GM21367 (cell line): Measurements from ENCODE around the gene NRXN3.

ENCODE experiments used
- ATAC-seq: cut with Tn5 transposase; IDR thresholded peaks from one replicate; pipeline ENCODE4 v1.9.1; 2021; ENCODE audit not compliant: unreplicated experiment

Gene NRXN3

GRCh38 chr14:78614593-78614992 is 444.4 kb downstream of the NRXN3 start:
- ATAC-seq = no peak

- no peak for ATAC-seq
These were observed 447.6 kb downstream of the NRXN3 start for GRCh38 chr14:78617735-78618134.

DNA sequence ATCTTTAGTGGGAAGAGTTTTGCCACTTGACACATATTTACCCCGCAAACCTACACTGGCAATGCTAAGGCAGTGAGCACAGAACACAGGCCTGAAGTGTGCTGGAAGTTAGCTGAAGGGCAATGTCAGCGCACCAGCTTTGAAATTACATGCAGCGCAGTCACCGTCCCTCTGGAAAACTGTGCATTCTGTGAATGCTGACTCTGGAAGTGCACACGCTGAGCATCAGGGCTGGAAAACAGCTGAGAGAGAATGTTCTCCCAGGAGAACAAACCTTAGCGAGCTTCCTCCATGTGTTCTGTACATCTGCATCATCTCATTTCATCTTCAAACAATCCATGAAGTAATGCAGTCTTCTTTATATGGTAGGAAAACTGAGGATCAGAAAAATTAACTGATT is 448.2 kb downstream of the NRXN3 start:
- no peak for ATAC-seq

DNA sequence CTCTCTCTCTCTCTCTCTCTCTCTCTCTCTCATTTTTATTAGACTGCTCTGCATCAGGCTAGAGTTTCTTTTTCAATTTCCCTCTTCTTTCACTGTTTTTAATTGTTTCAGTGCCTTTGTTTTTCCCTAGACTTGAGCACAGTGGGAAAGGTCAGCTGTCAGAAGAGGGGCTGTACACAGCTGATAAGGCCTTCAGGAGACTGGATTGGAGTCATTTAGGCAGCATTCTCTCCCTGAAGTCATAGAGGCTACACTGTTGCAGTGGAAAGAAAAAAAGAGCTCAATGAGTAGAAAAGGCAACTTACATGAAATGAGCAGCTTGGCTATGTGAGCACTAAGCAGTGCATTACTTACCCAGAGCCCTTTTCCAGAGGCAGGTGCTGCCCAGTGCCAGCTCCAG is 456.9 kb downstream of the NRXN3 start:
- ATAC-seq = no peak

DNA sequence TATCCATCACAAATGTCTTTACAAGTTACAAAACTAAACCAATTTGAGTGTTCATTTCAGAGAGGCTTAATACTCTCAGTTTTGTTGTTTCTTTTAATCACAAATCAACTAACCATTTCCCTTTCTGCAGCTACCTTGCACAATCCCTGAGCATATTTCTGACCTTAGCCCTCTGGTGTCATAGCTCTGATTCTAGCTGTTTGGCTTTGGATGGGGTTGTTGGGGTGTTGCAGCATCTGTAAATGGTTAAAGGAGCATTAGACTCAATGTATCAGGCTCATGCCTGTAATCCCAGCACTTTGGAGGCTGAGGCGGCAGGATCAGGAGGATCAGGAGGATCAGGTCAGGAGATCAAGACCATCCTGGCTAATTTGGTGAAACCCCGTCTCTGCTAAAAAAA is 461.4 kb downstream of the NRXN3 start:
- no peak for ATAC-seq

GRCh38 chr14:78633752-78634151 is 463.6 kb downstream of the NRXN3 start:
- no peak for ATAC-seq

- no peak for ATAC-seq
These were observed 467.3 kb downstream of the NRXN3 start for GRCh38 chr14:78637489-78637888.

DNA sequence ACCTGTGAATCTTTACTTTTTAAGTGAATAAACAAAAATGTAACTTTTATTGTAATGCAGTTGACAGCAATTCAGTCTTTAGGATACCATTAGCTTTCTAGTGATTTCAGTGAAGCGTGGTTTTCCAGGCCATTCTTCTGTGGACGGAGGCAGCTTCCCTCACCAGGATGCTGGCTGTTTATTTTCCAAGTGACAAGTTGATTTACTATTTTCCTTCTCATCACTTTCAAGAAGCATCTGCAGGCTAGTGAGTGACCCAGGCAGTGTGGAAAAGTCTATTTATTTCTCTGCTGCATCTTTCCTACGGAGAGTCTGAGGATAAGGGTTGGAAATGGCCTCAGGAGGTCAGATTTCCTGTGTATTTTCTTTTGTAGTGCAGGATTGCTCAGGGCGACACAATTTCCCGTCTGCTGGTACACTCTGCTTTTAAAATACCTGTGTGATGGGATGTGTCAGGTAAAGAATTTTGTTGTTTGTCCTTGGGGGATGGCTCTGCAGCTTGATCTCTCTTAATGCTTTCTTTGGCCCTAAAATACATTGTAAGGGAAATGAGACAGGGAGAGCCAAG is 467.8 kb downstream of the NRXN3 start:
- no peak for ATAC-seq

DNA sequence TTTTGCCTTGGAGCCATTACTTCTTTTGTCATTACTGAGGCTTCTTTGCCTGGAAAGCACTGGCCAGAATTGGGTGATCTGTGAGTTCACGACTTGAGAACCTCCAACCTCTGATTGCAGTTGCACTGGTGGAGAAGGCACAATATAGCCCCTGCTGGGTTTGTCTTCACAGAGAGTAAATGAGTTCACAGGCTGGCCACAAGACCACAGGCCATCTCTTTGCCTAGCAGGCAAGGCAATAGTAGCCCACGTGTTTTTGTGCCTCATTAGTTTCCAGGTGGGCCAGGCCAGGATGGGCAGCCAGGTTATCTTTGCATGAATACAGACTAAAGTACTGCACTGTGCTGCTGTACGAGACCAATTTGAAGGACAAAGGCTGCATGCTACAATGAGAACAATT is 468.8 kb downstream of the NRXN3 start:
- ATAC-seq = no peak

DNA sequence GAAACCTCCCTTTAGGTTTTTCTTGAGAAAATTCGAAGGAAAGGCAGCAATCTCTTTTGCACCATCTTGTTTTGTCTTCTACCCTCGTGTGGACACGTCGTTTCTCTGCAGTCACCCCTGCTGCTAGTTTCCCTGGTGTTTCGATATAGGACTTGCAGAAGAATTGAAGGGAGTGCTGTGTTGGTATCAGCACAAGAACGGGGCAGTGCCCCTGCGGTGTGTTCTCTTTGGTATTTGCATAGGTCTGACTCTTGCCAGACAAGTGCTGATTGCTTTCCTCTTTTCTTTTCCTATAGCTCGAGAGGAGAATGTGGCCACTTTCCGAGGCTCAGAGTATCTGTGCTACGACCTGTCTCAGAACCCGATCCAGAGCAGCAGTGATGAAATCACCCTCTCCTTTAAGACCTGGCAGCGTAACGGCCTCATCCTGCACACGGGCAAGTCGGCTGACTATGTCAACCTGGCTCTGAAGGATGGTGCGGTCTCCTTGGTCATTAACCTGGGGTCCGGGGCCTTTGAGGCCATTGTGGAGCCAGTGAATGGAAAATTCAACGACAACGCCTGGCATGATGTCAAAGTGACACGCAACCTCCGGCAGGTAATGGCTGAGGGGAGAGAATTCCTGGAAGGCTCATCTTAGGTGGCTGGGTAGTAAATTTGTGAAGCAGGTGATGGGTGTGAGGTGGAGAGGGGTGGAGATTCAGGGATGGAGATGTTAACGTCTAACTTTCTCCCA is 474.8 kb downstream of the NRXN3 start:
- ATAC-seq = no peak

- ATAC-seq = no peak
These were observed 482.6 kb downstream of the NRXN3 start for GRCh38 chr14:78652727-78653126.

- no peak for ATAC-seq
These were observed 483.0 kb downstream of the NRXN3 start for GRCh38 chr14:78653173-78653572.

DNA sequence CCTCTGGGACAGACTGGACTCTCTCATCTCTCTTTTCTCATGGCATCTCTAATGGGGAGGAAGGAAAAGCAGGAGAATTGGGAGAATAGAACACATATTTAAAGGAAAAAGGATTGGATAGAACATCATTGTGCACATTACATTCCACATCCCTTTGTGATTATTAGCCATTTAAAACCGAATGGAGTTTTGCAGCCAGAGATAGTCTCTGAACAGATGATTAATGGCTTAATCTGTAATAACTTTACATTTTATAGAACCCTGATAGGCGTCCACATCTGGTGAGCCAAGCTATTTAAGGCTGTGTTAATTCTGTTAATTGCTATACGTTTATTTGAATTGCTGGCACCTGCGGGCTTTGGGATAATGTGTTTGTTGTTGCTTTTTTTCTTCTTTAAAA is 487.3 kb downstream of the NRXN3 start:
- ATAC-seq = no peak

DNA sequence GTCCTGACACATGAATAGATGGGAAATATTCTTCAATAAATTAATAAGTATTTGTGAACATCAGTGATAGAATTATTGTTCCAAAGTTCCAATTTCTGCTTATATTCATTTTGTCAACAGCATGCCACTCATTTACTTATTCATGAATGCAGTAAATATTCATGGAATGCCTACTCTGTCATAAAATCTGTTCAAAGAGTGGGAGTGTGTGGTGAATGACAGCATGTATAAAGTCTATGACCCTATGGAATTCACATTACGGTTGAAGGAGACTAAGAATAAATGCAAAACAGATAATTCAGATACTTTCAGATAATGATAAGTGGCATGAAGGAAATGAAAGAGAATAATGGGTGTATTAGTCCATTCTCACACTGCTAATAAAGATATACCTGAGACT is 494.7 kb downstream of the NRXN3 start:
- ATAC-seq = no peak

DNA sequence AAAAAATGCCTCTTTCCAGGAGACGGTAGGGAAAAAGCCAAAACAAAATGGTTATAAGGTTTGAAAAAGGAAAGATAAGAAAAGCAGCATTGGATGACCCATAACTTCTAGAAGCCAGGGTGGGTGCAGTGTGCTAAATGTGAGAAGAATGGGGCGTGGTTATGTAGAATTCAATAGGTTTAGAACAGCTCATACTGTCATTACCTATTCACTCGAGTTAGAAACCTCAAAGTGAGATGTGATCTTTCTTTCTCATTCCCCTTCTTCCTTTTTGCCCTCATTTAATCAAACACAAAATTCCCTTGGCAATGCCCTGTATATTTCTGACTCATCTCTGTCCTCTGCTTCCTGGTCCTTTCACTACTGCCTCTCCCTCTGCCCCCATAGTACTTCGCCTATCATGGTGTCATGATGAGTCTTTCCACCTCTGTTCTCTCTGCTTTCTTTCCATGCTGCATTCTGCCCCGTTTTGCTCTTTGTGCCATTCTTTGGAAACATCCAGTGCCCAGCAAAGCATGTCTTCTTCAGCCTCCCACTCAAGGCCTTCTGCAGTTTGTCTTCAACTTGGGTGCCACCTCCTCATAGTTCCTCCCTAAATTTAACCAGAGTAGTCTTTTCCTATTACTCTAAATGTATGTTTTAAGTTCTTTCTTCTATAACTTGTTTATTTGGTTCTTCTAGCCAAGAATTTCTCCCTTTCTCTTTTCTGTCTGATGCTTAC is 496.3 kb downstream of the NRXN3 start:
- ATAC-seq = no peak

DNA sequence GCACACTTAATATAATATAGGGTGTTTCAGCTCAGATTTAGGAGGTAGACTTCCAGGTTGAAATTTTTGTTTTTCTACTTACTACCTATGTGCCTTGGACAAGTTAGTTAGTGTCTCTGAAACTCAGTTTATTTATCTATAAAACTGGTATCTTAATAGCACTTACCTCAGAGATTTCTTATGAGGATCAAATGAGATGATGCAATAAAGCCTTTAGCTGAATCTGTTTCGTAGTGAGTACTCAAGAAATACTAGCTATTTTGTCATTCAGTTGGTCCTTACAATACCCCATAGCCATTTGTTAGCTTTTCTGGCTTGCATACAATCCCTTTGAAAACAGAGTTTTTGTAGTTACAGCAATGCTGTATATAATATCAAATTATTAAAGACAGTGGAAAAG is 497.0 kb downstream of the NRXN3 start:
- no peak for ATAC-seq

- ATAC-seq = no peak
These were observed 503.7 kb downstream of the NRXN3 start for GRCh38 chr14:78673845-78674244.

DNA sequence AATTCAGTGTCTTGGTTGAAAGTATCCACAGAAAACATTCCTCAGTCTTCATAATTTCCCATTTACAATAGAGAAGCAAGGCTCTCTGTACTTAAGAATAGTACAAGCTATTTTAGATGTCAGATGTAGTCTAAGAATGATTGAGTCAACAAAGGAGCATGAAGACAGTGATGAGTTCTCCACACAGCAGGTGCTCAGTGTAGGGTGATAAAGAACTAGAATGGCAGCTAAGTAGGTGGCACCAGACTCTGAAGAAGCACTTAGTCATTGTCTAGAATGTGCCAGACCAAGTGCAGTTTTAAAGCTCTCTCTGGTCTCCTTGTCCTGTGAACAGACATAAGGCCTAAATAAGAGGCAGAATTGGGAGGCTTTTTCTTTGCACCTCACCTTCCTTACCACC is 504.6 kb downstream of the NRXN3 start:
- no peak for ATAC-seq

GRCh38 chr14:78683206-78683605 is 513.0 kb downstream of the NRXN3 start:
- ATAC-seq = no peak

DNA sequence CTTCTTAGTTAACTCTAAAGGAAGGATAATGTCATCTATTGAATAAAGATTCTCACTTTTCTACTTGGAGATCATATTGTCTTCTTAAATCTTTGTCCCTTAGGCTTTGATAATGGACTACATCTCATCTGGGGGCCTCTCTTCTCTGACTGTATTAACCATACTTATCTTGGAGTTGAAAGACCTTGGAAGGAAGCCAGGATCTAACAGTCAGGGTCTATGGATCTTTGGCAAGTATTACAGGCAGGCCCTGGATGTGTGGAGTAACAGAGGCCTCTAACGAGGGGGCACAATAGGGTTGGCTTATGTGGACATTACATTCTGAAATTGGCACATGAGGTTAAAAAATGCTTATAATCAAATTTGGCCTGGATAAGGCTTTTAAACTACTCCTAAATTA is 513.8 kb downstream of the NRXN3 start:
- ATAC-seq = no peak

- no peak for ATAC-seq
These were observed 518.3 kb downstream of the NRXN3 start for GRCh38 chr14:78688503-78688902.

GRCh38 chr14:78690836-78691235 is 520.7 kb downstream of the NRXN3 start:
- no peak for ATAC-seq
